HFF-Myc (cell line): Measurements from ENCODE around the gene CDK19.
A peak's percentile ranks its signal among the peaks of the same experiment; 100 is the strongest.

Source experiments
- DNase-seq: peaks from one replicate; pipeline ENCODE4 v3.0.0-alpha.2; 2011; ENCODE audit warnings: low read depth; ENCODE audit errors: extremely low read depth
- H3K4me3 ChIP-seq: replicated peaks from 2 replicates; pipeline ENCODE4 v1.5.1; 2011; ENCODE audit warnings: low read depth, mild to moderate bottlenecking, control low read depth, low read length
- TF ChIP-seq, protein P1 (sequence below): IDR thresholded peaks from 2 replicates; pipeline ENCODE4 v1.5.1; 2012; ENCODE audit warnings: mild to moderate bottlenecking, low read depth, low read length, control low read depth; ENCODE audit errors: missing control alignments

The CDK19 gene

DNA sequence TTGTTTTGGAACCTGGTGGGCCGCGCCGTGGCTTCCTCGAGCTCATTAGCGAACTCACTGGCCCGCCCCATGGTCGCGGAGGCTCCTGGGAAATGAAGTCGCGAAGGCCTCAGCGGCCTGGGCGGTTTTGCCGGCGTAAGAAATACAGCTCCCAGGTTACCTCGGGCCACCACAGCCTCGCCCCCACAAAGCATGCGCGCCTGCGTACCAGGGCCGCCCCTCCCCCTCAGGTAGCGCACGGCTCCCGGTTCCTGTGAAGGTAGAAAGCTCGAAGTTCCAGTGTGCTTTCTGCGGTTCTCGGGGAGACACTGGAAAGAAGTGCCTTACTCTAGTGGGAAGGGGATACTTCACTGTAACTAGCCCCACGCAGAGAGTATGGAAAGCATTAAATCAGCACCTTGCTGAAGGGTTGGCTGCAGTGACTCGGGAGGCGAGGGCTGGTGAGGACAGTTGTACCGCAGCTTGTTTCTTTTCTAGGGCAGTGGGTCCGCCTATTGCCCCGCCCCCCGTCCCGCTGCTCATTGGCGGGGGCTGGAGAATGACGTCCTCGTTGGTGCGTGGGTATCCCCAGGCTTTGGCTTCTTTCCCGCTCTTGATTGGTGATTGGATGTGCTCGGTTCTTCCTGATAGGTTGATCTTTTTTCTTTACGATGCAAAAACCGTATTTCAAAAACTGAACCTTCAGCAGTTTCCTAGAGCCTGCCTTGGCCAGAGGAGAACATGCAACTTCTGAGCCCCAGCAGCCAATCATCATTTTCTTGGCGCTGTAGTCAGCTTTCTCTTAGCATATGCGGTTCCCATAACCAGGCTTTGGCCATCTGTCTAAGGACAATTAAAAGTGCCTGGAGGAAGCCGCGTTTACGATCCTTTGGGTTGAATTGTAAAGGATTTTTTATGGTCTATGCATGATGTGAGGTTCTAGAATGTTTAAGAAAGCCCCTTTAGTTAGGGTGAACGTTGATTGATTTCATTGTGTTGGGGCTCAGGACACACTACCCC, at the start of gene CDK19:
TSS of gene CDK19 (minus strand) at position 59 of the 999 bp plus-strand sequence. CDS start 333 bp downstream, outside the sequence.
- TF ChIP-seq, protein P1, sequence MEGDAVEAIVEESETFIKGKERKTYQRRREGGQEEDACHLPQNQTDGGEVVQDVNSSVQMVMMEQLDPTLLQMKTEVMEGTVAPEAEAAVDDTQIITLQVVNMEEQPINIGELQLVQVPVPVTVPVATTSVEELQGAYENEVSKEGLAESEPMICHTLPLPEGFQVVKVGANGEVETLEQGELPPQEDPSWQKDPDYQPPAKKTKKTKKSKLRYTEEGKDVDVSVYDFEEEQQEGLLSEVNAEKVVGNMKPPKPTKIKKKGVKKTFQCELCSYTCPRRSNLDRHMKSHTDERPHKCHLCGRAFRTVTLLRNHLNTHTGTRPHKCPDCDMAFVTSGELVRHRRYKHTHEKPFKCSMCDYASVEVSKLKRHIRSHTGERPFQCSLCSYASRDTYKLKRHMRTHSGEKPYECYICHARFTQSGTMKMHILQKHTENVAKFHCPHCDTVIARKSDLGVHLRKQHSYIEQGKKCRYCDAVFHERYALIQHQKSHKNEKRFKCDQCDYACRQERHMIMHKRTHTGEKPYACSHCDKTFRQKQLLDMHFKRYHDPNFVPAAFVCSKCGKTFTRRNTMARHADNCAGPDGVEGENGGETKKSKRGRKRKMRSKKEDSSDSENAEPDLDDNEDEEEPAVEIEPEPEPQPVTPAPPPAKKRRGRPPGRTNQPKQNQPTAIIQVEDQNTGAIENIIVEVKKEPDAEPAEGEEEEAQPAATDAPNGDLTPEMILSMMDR: no peak
- peak; percentile 99 for DNase-seq
- H3K4me3 ChIP-seq: peak within 1 kb of the TSS; percentile 85

DNA sequence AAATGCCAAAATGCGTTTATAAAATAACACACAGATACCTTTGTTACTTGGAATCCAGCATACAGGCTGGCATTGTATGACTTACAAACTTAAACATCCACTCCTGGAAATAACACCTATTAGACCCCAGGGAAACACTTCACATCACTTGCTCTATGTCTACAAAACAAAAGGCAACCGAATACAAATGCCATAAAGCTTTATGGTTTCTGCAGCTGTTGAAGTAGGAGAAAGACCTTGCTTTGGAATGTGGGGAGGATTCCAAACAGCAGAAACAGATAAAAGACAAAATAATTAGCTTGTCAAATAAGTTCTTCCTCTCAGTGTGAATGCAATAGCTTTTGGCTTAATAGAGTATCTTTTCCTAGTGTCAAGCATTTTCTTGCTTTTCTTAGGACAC, 49.6 kb upstream of the CDK19 start:
- TF ChIP-seq, protein P1: no peak
- DNase-seq: no peak
- H3K4me3 ChIP-seq: no peak overlapping the region

DNA sequence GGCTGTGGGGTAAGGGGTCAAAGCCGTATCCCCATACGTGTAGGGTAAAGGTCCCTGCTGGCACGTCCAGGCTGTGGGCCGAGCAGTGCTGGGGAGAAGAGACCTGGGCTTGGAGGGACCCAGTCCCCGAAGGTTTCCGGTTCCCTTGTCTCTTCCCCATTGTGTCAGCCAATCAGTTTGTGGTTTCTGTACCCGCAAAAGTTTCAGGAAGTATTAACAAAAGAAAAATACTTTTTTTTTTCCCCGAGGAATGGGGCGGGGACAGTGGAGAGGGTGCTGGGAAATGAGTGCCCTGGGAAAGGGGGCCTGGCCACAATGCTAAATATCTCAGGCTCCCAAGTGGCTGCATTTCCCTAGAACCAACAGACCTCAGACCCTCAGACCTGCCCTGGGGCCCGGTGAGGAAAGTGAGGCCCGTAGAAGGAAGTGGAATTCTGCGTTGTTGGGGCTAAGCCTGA, 44.1 kb upstream of the CDK19 start:
- H3K4me3 ChIP-seq: no peak overlapping the region
- TF ChIP-seq, protein P1: no peak
- DNase-seq: no peak

DNA sequence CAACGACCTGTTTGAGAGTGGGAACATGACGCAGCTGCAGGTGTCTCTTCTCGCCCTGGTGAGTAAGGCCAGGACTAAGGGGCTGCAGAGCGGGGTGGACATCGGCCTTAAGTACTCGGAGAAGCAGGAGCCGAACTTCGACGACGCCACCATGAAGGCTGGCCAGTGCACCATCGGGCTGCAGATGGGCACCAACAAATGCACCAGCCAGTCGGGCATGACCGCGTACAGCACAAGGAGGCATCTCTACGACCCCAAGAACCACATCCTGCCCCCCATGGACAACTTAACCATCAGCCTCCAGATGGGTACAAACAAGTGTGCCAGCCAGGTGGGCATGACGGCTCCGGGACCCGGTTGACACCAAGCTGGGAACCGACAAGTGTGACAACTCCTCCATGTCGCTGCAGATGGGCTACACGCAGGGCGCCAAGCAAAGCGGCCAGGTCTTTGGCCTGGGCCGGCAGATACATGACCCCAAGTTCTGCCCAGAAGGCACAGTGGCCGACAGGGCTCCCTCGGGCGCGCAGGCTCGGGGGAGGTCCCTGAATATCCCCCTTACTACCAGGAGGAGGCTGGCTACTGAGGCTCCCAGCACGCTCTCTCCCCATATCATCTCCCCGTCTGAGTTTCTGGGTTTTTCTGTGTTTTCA, 43.4 kb upstream of the CDK19 start:
- DNase-seq: no peak
- TF ChIP-seq, protein P1: no peak

DNA sequence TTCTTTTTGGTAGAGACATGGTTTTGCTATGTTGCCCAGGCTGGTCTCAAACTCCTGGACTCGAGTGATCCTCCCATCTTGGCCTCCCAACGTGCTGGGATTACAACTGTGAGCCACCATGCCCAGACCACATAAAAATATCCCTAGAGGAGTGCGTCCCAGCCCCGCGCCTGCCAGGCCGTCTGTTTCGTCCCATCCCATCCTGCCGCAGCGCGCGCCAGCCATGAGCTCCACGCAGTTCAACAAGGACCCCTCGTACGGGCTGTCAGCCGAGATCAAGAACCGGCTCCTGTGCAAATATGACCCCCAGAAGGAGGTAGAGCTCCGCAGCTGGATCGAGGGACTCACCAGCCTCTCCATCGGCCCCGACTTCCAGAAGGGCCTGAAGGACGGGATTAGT, 42.7 kb upstream of the CDK19 start:
- DNase-seq: no peak
- TF ChIP-seq, protein P1: no peak
- H3K4me3 ChIP-seq: no peak overlapping the region

More for the DNA sequence above, 43.4 kb upstream of the CDK19 start:
- H3K4me3 ChIP-seq: no peak overlapping the region

DNA sequence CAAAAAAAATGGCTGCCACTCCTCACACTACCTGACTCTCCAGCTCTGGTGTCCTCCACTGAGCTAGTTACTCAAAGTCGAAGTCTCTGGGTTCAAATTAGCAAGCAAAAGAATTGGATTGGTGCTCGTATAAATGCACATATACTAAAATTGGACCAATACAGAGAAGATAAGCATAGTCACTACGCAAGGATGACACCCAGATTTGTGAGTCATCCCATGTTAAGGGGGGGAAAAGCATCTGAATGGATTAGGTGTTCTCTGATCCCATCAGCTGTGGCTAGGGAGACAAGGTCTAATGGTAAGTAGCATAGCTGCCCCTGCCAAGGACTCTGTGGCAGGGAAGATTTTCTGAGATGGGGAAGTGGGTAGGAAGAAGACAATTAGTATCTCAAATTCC, 41.0 kb upstream of the CDK19 start:
- no peak overlapping the region for H3K4me3 ChIP-seq
- TF ChIP-seq, protein P1: no peak
- DNase-seq: no peak
